Uterus (tissue), 4 donors: ENCODE data around the gene MCU. TPM values are rescaled to one million over a fixed set of nuclear protein-coding genes. Genes with fewer than 3 reads are reported as not detected.

ENCODE experiments used
- DNase-seq, 2 donors: peaks; one replicate each; pipeline ENCODE4 v3.0.0-alpha.2; 2019 to 2020
- H3K27ac ChIP-seq, 2 donors: fragments of 200-600 bp; sonication (generic); 1 replicate in 1 of 2; 2 replicates in 1 of 2; pipeline ENCODE4 v1.5.1; 2016 to 2018
- H3K27me3 ChIP-seq, 2 donors: fragments of 200-600 bp; sonication (generic); one replicate each; pipeline ENCODE4 v1.5.1; 2018 to 2019; ENCODE audit warnings: control low read depth in 1 of 2
- H3K36me3 ChIP-seq, 2 donors: fragments of 200-600 bp; sonication (generic); one replicate each; pipeline ENCODE4 v1.5.1; 2019; ENCODE audit warnings: control low read depth in 1 of 2
- H3K4me1 ChIP-seq, 2 donors: fragments of 200-600 bp; sonication (generic); one replicate each; pipeline ENCODE4 v1.5.1; 2018 to 2019; ENCODE audit warnings: control low read depth in 1 of 2
- H3K4me3 ChIP-seq, 2 donors: fragments of 200-600 bp; sonication (generic); 1 replicate in 1 of 2; 2 replicates in 1 of 2; pipeline ENCODE4 v1.5.1; 2018 to 2019; ENCODE audit warnings: mild to moderate bottlenecking in 1 of 2
- H3K9me3 ChIP-seq, 2 donors: fragments of 200-600 bp; sonication (generic); one replicate each; pipeline ENCODE4 v1.5.1; 2019; ENCODE audit warnings: control low read depth in 1 of 2
- CTCF ChIP-seq, 4 experiments: fragments of 200-600 bp in 2 of 4; fragments of 450-650 bp in 2 of 4; sonication (generic) in 2 of 4; IDR thresholded peaks; one replicate each; pipeline ENCODE4 v1.5.1; 2016 to 2019; ENCODE audit warnings: antibody characterized with exemption in 4 of 4, mild to moderate bottlenecking in 2 of 4, moderate library complexity in 1 of 4
- POLR2A ChIP-seq, 2 donors: fragments of 450-650 bp; IDR thresholded peaks; one replicate each; pipeline ENCODE4 v1.6.1; 2016; ENCODE audit warnings: antibody characterized with exemption in 2 of 2, mild to moderate bottlenecking in 1 of 2, moderate library complexity in 1 of 2
- intact Hi-C: fragments of 100-400 bp; cut with DNase I; formaldehyde crosslinking; loops from one replicate; pipeline ENCODE4 v1.15.1; 2023; ENCODE audit warnings: low total_unique reads
- microRNA-seq: library from miRNA; unstranded; fragments of <30 nt; microRNA quantifications from one replicate; pipeline ENCODE4, GENCODE V29; 2016; ENCODE audit warnings: borderline microRNAs expressed, borderline replicate concordance
- small RNA-seq: library from RNA; depleted of rRNA; stranded (forward); fragments of <200 nt; gene quantifications from one replicate; pipeline ENCODE3, GENCODE V24; 2016
- total RNA-seq, 4 donors: library from RNA; depleted of rRNA in 3 of 4; stranded (reverse); fragments of >200 nt in 3 of 4; gene quantifications; one replicate each; pipeline versions ENCODE4 v1.1.0 to v1.2.4, GENCODE V29; 2014 to 2023
- donor health status: DM: yes; HTN: yes; CAD: no.

MCU gene
- total RNA-seq, 4 donors from 2014 or later: 13.2 to 35.8 (median 24.6) TPM

DNA sequence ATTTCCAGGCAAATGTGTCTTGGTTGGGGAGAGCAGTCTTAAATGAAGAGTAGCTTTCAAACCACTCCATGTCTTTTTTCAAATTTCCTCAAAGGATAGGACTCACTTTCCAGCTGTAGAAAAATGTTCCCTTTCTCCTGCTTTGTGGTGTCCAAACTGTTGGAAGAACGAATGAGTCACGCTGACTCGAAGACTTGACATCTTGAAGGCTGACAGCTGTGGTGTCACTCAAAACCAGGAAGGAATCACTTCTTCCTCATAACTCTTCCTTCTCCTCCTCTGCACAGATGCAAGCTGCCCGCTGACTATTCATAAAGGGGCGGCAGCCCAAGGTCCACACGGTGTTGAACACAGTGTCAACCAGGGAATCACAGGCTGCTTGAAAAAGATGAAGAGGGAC, 243.4 kb downstream of the MCU start:
- Histone ChIP-seq H3K9me3 (no peaks in the 10 kb centered on the region), H3K27me3 (no peaks in the 10 kb centered on the region), H3K4me1 (no peaks in the 10 kb centered on the region), H3K27ac (no peak overlapping the region), H3K4me3 (no peak overlapping the region), H3K36me3 (no peaks in the 10 kb centered on the region)
- intact Hi-C loops: no loop called here
- DNase-seq: no peak
- TF ChIP-seq CTCF (IDR thresholded peaks at IDR 0.05): no peak
- TF ChIP-seq POLR2A (IDR thresholded peaks at IDR 0.05): no peak

Small RNA genes lying within 50 kb of the gene (microRNA-seq; reads per million reads assigned to microRNA genes)
- not detected for gene MIR4676

Small RNA genes lying within 50 kb of the gene (small RNA-seq; reads per million reads assigned to genes)
- gene MIR4676 (not detected), gene RF00019 (not detected)

Other genes starting within 250 kb of the MCU start
- 100 to 1,000 TPM in 1 of 4 donors, 10 to 100 TPM in 3; 24.4 to 195 (median 66.9) TPM for gene MICU1, start 66.1 kb upstream of the MCU start, total RNA-seq
- 1 to 10 TPM in 1 of 4 donors, under 1 TPM in 1, not detected in 2; 0.27 to 1.4 TPM for gene OIT3, start 201.6 kb downstream of the MCU start, total RNA-seq